GM19099 (cell line): ENCODE measurements around the gene RGS9.

Experiments
- POLR2A ChIP-seq: IDR thresholded peaks from 3 replicates; pipeline ENCODE4 v1.6.1; 2011; ENCODE audit warnings: low read depth; ENCODE audit not compliant: insufficient read length; ENCODE audit errors: extremely low read depth

Gene RGS9

DNA sequence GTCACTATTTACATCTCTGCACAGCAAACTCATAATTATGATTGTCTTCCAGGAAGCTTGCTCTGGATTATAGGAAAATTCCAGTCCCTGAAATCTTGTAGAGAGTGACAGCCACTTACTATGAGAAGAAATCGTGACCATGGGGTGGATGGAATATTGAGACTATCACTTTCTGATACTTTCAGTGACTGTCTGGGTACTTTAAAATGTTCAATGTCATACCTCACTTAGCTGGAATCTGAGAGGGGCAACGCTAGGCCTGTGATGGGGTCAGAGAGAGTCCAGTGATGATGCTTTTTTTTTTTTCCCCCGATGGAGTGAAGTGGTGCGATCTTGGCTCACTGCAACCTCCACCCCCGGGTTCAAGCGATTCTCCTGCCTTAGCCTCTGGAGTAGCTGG is 32.2 kb upstream of the RGS9 start:
- no peak for TF ChIP-seq POLR2A

GRCh38 chr17:65108152-65108551 is 29.0 kb upstream of the RGS9 start:
- no peak for TF ChIP-seq POLR2A

- TF ChIP-seq POLR2A: no peak
These were observed 27.6 kb upstream of the RGS9 start for GRCh38 chr17:65109543-65109942.

DNA sequence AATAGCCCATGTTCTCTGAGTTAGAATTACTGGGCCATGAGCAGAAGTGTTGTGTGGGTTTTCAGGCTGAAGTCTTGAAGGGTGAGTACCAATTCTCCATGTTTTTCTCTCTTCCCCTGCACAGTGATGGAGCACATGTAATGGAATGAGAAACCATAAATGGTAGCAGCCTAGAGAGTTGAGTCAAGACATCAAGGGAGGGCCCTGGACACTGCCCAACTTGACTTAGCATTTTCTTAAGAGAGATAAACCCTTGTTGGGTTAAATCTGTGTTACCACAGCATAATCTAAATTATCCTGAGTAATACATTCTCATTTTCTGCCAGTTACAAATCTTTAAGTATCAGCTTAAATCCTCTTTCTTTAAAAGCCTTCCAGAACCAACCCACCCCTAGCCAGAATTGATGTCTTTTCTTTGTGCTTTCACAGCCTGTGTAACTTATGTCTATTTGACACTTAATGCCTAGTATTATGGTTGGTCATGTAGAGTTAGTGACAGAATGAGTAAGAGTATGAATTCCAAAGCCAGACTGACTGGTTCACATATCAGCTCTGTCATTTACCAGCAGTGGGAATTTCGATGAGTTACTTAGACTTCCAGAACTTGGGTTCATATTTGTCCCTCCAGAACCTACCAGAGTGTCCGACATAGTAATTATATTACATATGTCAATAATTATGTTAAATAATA is 27.0 kb upstream of the RGS9 start:
- no peak for TF ChIP-seq POLR2A

- TF ChIP-seq POLR2A: no peak
These were observed 21.3 kb upstream of the RGS9 start for GRCh38 chr17:65115839-65116238.

- no peak for TF ChIP-seq POLR2A
These were observed 19.7 kb upstream of the RGS9 start for GRCh38 chr17:65117384-65118035.

DNA sequence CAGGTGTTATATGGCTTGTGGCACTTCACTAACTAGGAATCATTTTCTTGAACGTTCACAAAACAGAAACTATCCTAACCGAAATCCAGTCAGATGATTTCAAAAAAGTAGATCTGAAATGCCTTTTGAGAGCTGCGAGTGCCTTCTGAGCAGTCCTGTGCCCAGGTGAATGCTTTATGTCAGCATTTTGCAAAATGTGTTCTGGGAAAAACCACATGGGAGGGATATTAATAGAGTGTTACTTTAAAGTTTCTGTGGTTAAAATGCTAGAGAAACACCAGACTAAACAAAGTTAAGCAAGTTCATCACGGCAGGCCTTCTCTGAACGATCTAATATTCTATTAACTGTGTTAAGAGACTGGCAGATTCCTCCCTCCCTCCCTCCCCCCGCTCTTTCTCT is 15.8 kb upstream of the RGS9 start:
- no peak for TF ChIP-seq POLR2A

DNA sequence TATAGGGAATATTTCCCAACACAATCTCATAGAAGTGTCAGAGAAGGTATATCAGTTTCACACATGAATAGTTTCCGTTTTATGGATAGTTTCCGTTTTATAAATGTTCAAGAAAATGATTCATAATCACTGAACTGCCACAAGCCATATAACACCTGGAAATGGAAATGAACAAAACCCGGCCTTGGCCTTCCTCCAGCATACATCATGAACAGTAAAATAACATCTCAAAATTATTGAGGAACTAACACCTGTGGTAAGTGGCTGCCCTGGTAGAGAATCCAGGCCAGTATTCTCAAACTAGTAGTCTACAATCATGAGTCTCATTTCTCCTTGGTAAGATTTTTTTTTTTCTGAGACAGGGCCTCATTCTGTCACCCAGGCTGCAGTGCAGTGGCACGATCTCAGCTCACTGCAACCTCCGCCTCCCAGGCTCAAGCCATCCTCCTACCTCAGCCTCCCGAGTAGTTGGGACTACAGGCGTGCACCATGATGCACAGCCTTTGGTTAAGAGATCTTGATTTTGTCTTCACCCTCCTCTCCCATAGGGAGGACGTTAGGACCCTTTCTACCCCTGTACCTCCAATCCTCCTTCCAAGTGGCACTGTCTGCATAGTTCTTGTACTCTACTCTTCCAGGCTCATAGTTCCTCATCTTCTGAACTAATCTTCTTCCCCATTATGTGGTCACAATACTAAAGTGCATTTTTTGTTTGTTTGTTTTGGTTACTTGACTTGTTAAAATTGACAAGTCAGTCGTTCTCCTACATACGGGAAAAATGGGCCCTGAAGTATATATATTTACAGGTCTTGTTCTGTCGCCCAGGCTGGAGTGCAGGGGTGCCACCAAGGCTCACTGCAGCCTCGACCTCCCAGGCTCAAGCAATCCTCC is 15.0 kb upstream of the RGS9 start:
- no peak for TF ChIP-seq POLR2A

DNA sequence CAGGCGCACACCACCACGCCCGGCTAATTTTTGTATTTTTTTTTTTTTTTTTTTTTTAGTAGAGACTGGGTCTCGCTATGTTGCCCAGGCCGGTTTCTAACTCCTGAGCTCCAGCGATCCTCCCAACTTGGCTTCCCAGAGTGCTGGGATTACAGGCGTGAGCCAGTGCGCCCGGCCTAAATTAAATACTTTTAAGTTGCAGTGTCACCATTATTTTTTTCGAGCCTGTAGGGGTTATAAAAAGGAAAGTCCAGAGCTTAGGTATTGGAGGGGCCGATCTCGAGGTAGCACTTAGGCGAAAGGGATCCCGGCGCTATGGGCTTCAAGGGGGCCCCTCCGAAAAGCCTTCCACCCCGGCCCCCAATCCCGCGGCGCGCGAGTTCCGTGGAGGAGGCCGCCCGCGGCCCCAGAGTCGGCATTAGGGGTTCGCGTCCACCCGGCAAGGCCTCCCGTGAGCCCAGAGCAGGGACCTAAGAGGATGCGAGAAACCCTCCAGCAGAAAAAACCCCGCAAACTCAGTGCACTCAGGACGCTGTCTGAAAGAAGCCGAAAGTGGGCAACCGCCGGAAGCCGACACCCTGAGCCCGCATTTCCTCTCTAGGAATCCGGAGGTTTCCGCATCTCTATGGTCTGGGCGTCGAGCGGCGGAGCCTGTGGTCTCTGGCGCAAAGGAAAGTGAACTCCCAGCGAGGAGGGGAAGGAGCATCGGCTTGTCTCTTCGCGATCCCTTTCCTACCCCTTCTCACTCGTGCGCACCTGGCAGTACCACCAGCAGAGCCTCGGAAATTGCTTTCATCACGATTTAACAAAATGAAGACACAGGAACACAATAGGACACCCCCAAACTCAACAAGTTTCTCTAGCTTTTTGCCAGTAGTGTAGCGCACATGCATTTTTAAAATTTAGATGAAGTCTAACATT is 14.1 kb upstream of the RGS9 start:
- peak; percentile 78 for TF ChIP-seq POLR2A

- TF ChIP-seq POLR2A: no peak
These were observed 13.2 kb upstream of the RGS9 start for GRCh38 chr17:65123757-65124675.

- TF ChIP-seq POLR2A: no peak
These were observed 6.3 kb upstream of the RGS9 start for GRCh38 chr17:65130832-65131231.

GRCh38 chr17:65131240-65131639 is 5.9 kb upstream of the RGS9 start:
- no peak for TF ChIP-seq POLR2A

DNA sequence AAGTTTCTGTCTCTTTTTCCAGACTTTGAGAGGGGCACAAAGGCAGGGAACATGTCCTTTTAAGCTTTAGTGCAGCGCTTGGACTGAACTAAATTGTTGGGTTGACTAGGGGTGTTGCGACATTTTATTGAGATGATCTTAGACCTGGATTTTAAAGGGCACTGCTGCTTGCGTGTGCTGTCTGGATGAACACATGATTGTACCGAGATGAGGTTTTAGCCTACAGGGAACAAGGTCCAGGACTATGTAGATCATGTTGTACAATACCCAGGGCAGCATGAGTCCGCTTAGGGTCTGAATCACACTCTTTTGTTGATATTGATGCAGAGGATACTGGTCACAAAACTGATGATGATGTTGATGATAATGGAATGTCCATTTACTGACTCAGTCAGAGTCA is 5.2 kb upstream of the RGS9 start:
- no peak for TF ChIP-seq POLR2A

GRCh38 chr17:65134035-65134434 is 3.1 kb upstream of the RGS9 start:
- TF ChIP-seq POLR2A: no peak
